Thymus (tissue), 11 donors: ENCODE data around the gene GBGT1. TPM values are rescaled to one million over a fixed set of nuclear protein-coding genes. Genes with fewer than 3 reads are reported as not detected.
"Not testable (repeated sequence)": the region's sequence is repeated elsewhere in the genome, so short reads cannot be mapped to it uniquely, and the experiment has no call there.

Source experiments
- DNase-seq, 9 donors: peaks; one replicate each; pipeline ENCODE4 v3.0.0-alpha.2; 2013; ENCODE audit warnings: low spot score in 9 of 9, low read depth in 6 of 9, missing footprints in 1 of 9
- H3K27ac ChIP-seq, 2 donors: one replicate each; pipeline ENCODE4 v1.5.1; 2013; ENCODE audit warnings: control low read depth in 1 of 2, low read depth in 1 of 2, low read length in 1 of 2, mild to moderate bottlenecking in 1 of 2, moderate library complexity in 1 of 2
- H3K27me3 ChIP-seq, 2 donors: one replicate each; pipeline ENCODE4 v1.5.1; 2013; ENCODE audit warnings: low read length in 1 of 2; ENCODE audit not compliant: control insufficient read depth in 2 of 2, insufficient read depth in 1 of 2
- H3K36me3 ChIP-seq, 2 donors: one replicate each; pipeline ENCODE4 v1.5.1; 2013; ENCODE audit warnings: low read length in 1 of 2, mild to moderate bottlenecking in 1 of 2, moderate library complexity in 1 of 2; ENCODE audit not compliant: control insufficient read depth in 2 of 2, insufficient read depth in 2 of 2
- H3K4me1 ChIP-seq, 2 donors: one replicate each; pipeline ENCODE4 v1.5.1; 2013; ENCODE audit warnings: low read length in 2 of 2; ENCODE audit not compliant: control insufficient read depth in 2 of 2, insufficient read depth in 2 of 2
- H3K4me3 ChIP-seq, 2 donors: one replicate each; pipeline ENCODE4 v1.5.1; 2013; ENCODE audit warnings: low read length in 2 of 2, control low read depth in 1 of 2, mild to moderate bottlenecking in 1 of 2
- H3K9me3 ChIP-seq, 2 donors: one replicate each; pipeline ENCODE4 v1.5.1; 2013; ENCODE audit warnings: low read length in 1 of 2, mild to moderate bottlenecking in 1 of 2; ENCODE audit not compliant: control insufficient read depth in 2 of 2, insufficient read depth in 1 of 2
- WGBS: extraction: QIAGEN DNeasy Blood & Tissue Kit; methylation state at CpG from one replicate; pipeline ENCODE4 v1.1.7; 2013; 5-methylcytosine and 5-hydroxymethylcytosine counted together
- polyA plus RNA-seq: library from polyadenylated mRNA; stranded (reverse); fragments of 200-250 nt; gene quantifications from one replicate; pipeline ENCODE4 v1.2.3, GENCODE V29; 2013
- total RNA-seq: library from RNA; stranded (reverse); fragments of 120-200 nt; gene quantifications from one replicate; pipeline ENCODE4 v1.2.4, GENCODE V29; 2013
- donor health status: healthy.

GBGT1 gene
- total and polyA plus RNA-seq, 2 donors: 3.0 to 5.3 TPM

GRCh38 chr9:133205996-133206931, 42.5 kb upstream of the GBGT1 start:
- Histone ChIP-seq H3K9me3 (no peaks in the 10 kb centered on the region), H3K36me3 (no peaks in the 10 kb centered on the region), H3K27me3 (peaks cover 0 to 10% of the 10 kb centered on the region in 2 donors), H3K4me1 (no peaks in the 10 kb centered on the region), H3K4me3 (no peak overlapping the region), H3K27ac (no peak overlapping the region)
- no peak for DNase-seq
- 92% methylated on average over 35 of the region's 35 CpGs for WGBS

- not testable (repeated sequence) for H3K4me1 ChIP-seq, H3K9me3 ChIP-seq, H3K27ac ChIP-seq, H3K4me3 ChIP-seq, DNase-seq, H3K36me3 ChIP-seq
- WGBS: 86% methylated on average over 14 of the region's 14 CpGs
- H3K27me3 ChIP-seq: peaks cover 0 to 14% of the 10 kb centered on the region in 2 donors
Observed at GRCh38 chr9:133205481-133205887, 41.8 kb upstream of the GBGT1 start.

- DNase-seq: no peak
- 88% methylated on average over 8 of the region's 8 CpGs for WGBS
Observed at GRCh38 chr9:133204993-133205336, 41.3 kb upstream of the GBGT1 start.

GRCh38 chr9:133204335-133204992, 40.8 kb upstream of the GBGT1 start:
- H3K9me3 ChIP-seq: peaks cover 0 to 10% of the 10 kb centered on the region in 2 donors
- H3K36me3 ChIP-seq: no peaks in the 10 kb centered on the region
- no peak for DNase-seq
- no peak overlapping the region for H3K4me3 ChIP-seq
- peaks cover 0 to 20% of the 10 kb centered on the region in 2 donors for H3K27me3 ChIP-seq
- H3K4me1 ChIP-seq: peaks cover 0 to 5% of the 10 kb centered on the region in 2 donors
- no peak overlapping the region for H3K27ac ChIP-seq
- WGBS: 95% methylated on average over 17 of the region's 17 CpGs

More at GRCh38 chr9:133204993-133205336, 41.3 kb upstream of the GBGT1 start:
- Histone ChIP-seq H3K27me3 (peaks cover 0 to 16% of the 10 kb centered on the region in 2 donors), H3K9me3 (peaks cover 0 to 7% of the 10 kb centered on the region in 2 donors), H3K4me1 (peaks cover 0 to 3% of the 10 kb centered on the region in 2 donors), H3K36me3 (no peaks in the 10 kb centered on the region), H3K27ac (no peak overlapping the region), H3K4me3 (no peak overlapping the region)

- H3K4me3 ChIP-seq: no peak overlapping the region
- peaks cover 0 to 5% of the 10 kb centered on the region in 2 donors for H3K4me1 ChIP-seq
- H3K27ac ChIP-seq: no peak overlapping the region
- H3K36me3 ChIP-seq: no peaks in the 10 kb centered on the region
- 87% methylated on average over 10 of the region's 10 CpGs for WGBS
- H3K9me3 ChIP-seq: peaks cover 0 to 10% of the 10 kb centered on the region in 2 donors
- H3K27me3 ChIP-seq: peaks cover 0 to 23% of the 10 kb centered on the region in 2 donors
- DNase-seq: no peak
Observed at GRCh38 chr9:133203506-133204075, 39.9 kb upstream of the GBGT1 start.

GRCh38 chr9:133202688-133203453, 39.2 kb upstream of the GBGT1 start:
- Histone ChIP-seq H3K4me3 (no peak overlapping the region), H3K27me3 (peaks cover 0 to 23% of the 10 kb centered on the region in 2 donors), H3K9me3 (peaks cover 0 to 10% of the 10 kb centered on the region in 2 donors), H3K27ac (no peak overlapping the region), H3K36me3 (no peaks in the 10 kb centered on the region), H3K4me1 (peaks cover 0 to 5% of the 10 kb centered on the region in 2 donors)
- DNase-seq: no peak
- WGBS: 95% methylated on average over 14 of the region's 14 CpGs

- no peaks in the 10 kb centered on the region for H3K36me3 ChIP-seq
- peaks cover 0 to 5% of the 10 kb centered on the region in 2 donors for H3K4me1 ChIP-seq
- H3K9me3 ChIP-seq: peaks cover 0 to 10% of the 10 kb centered on the region in 2 donors
- H3K4me3 ChIP-seq: no peak overlapping the region
- DNase-seq: no peak
- H3K27ac ChIP-seq: no peak overlapping the region
- WGBS: 95% methylated on average over 11 of the region's 11 CpGs
- peaks cover 0 to 23% of the 10 kb centered on the region in 2 donors for H3K27me3 ChIP-seq
Observed at GRCh38 chr9:133202145-133202513, 38.4 kb upstream of the GBGT1 start.

- H3K27ac ChIP-seq: no peak overlapping the region
- H3K4me1 ChIP-seq: peaks cover 0 to 5% of the 10 kb centered on the region in 2 donors
- WGBS: 91% methylated on average over 13 of the region's 13 CpGs
- H3K9me3 ChIP-seq: peaks cover 0 to 10% of the 10 kb centered on the region in 2 donors
- no peak overlapping the region for H3K4me3 ChIP-seq
- DNase-seq: no peak
- peaks cover 0 to 23% of the 10 kb centered on the region in 2 donors for H3K27me3 ChIP-seq
- no peaks in the 10 kb centered on the region for H3K36me3 ChIP-seq
Observed at GRCh38 chr9:133201424-133202144, 37.9 kb upstream of the GBGT1 start.
